Breast epithelium (tissue), 4 donors: Measurements from ENCODE around the gene ERAL1. TPM values are rescaled to one million over a fixed set of nuclear protein-coding genes. Genes with fewer than 3 reads are reported as not detected.

Experiments used
- DNase-seq, 2 donors: peaks; one replicate each; pipeline ENCODE4 v3.0.0-alpha.2; 2019; ENCODE audit warnings: low spot score in 2 of 2
- H3K27ac ChIP-seq, 2 donors: fragments of 200-600 bp; sonication (generic) in 1 of 2; one replicate each; pipeline ENCODE4 v1.5.1; 2016 to 2019; ENCODE audit warnings: mild to moderate bottlenecking in 1 of 2
- H3K27me3 ChIP-seq, 2 donors: fragments of 200-600 bp; sonication (generic) in 1 of 2; one replicate each; pipeline versions ENCODE4 v1.5.1 to v1.6.0; 2017 to 2019; ENCODE audit warnings: control low read depth in 1 of 2, mild to moderate bottlenecking in 1 of 2
- H3K36me3 ChIP-seq: fragments of 200-600 bp; one replicate; pipeline ENCODE4 v1.5.1; 2019
- H3K4me1 ChIP-seq, 2 donors: fragments of 200-600 bp; sonication (generic); one replicate each; pipeline ENCODE4 v1.5.1; 2016 to 2019; ENCODE audit warnings: control low read depth in 1 of 2
- H3K4me3 ChIP-seq, 3 donors: fragments of 200-600 bp; sonication (generic); 1 replicate in 2 of 3; 2 replicates in 1 of 3; pipeline ENCODE4 v1.5.1; 2016 to 2019; ENCODE audit warnings: mild to moderate bottlenecking in 3 of 3, moderate library complexity in 2 of 3
- H3K9me3 ChIP-seq, 2 donors: fragments of 200-600 bp; sonication (generic) in 1 of 2; one replicate each; pipeline ENCODE4 v1.5.1; 2016 to 2019; ENCODE audit warnings: control low read depth in 1 of 2
- CTCF ChIP-seq, 3 donors: fragments of 450-650 bp; IDR thresholded peaks; one replicate each; pipeline ENCODE4 v1.5.1; 2016 to 2017; ENCODE audit warnings: antibody characterized with exemption in 3 of 3, mild to moderate bottlenecking in 3 of 3, moderate library complexity in 3 of 3
- POLR2A ChIP-seq: fragments of 450-650 bp; IDR thresholded peaks from one replicate; pipeline ENCODE4 v1.6.1; 2016; ENCODE audit warnings: antibody characterized with exemption, mild to moderate bottlenecking, moderate library complexity
- POLR2AphosphoS5 ChIP-seq, 3 donors: sonication (generic); formaldehyde crosslinking; IDR thresholded peaks; one replicate each; pipeline ENCODE4 v1.6.1; 2017; ENCODE audit warnings: antibody characterized with exemption in 3 of 3
- intact Hi-C: fragments of 100-400 bp; cut with DNase I; formaldehyde crosslinking; loops from one replicate; pipeline ENCODE4 v1.15.1; 2023; ENCODE audit warnings: low total_unique reads
- total RNA-seq, 3 donors: library from RNA; depleted of rRNA; stranded (reverse); fragments of >200 nt; gene quantifications; one replicate each; pipeline ENCODE4 v1.1.0, GENCODE V29; 2016

ERAL1 gene
- total RNA-seq, 3 donors from 2014 or later: 24.3 to 51.2 (median 26.4) TPM

- no peak overlapping the region for H3K4me3 ChIP-seq
- H3K36me3 ChIP-seq: peaks cover 5% of the 10 kb centered on the region
- DNase-seq: no peak
- TF ChIP-seq CTCF (IDR thresholded peaks at IDR 0.05): no peak
- TF ChIP-seq POLR2A: no peak
- no peak for TF ChIP-seq POLR2AphosphoS5 (IDR thresholded peaks at IDR 0.05)
- H3K27ac ChIP-seq: no peak overlapping the region
- intact Hi-C loops: no loop called here
- H3K9me3 ChIP-seq: no peaks in the 10 kb centered on the region
- H3K4me1 ChIP-seq: no peaks in the 10 kb centered on the region
- H3K27me3 ChIP-seq: no peaks in the 10 kb centered on the region
Measured at GRCh38 chr17:28864991-28865849, 10.4 kb downstream of the ERAL1 start.

DNA sequence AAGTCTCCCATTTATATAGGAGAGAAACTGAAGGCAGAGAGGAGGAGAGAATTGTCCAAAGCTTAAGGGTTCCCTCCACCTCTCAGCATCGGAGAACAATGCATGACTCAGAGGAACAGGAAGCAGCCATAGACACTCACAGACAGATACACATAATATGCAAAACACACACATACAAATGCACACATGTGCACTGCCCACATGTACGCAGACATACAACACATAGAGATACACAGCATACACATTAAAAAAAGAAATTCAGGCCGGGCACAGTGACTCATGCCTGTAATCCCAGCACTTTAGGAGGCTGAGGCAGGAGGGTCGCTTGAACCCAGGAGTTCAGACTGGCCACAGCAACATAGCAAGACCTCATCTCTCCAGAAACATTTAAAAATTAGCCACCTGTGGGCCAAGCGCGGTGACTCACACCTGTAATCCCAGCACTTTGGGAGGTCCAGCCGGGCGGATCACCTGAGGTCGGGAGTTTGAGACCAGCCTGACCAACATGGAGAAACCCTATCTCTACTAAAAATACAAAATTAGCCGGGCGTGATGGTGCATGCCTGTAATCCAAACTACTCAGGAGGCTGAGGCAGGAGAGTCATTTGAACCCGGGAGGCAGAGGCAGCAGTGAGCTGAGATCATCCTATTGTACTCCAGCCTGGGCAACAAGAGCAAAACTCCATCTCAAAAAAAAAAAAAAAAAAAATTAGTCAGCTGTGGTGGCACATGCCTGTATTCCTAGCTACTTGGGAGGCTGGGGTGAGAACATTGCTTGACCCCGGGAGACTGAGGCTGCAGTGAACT, 11.3 kb downstream of the ERAL1 start:
- H3K9me3 ChIP-seq: no peaks in the 10 kb centered on the region
- H3K4me3 ChIP-seq: no peak overlapping the region
- H3K4me1 ChIP-seq: no peaks in the 10 kb centered on the region
- no peaks in the 10 kb centered on the region for H3K27me3 ChIP-seq
- H3K27ac ChIP-seq: no peak overlapping the region
- intact Hi-C loops: no loop called here
- no peak for DNase-seq
- TF ChIP-seq POLR2A (no peak), POLR2AphosphoS5 (IDR thresholded peaks at IDR 0.05) (no peak), CTCF (IDR thresholded peaks at IDR 0.05) (no peak)
- no peaks in the 10 kb centered on the region for H3K36me3 ChIP-seq

DNA sequence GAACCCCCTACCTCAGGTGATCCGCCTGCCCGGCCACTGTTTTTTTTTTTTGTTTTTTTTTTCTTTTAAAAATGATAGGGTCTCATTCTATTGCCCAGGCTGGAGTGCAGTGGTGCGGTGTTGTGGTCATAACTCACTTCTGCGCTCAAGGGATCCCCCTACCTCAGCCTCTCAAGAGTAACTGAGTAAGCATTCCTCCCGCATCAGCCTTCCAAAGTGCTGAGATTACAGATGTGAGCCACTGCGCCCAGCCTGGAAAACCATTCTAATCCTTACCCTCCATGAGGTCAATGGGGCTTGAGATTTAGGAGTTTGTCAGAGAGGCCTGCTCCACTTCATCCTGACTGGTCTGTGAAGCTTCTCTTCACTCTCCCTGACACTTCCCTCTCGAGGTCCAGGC, 12.5 kb downstream of the ERAL1 start:
- H3K27me3 ChIP-seq: no peaks in the 10 kb centered on the region
- no peak overlapping the region for H3K27ac ChIP-seq
- no peak overlapping the region for H3K4me3 ChIP-seq
- H3K36me3 ChIP-seq: no peaks in the 10 kb centered on the region
- TF ChIP-seq CTCF (IDR thresholded peaks at IDR 0.05) (no peak), POLR2A (no peak), POLR2AphosphoS5 (IDR thresholded peaks at IDR 0.05) (no peak)
- intact Hi-C loops: no loop called here
- no peaks in the 10 kb centered on the region for H3K4me1 ChIP-seq
- no peak for DNase-seq
- H3K9me3 ChIP-seq: no peaks in the 10 kb centered on the region

DNA sequence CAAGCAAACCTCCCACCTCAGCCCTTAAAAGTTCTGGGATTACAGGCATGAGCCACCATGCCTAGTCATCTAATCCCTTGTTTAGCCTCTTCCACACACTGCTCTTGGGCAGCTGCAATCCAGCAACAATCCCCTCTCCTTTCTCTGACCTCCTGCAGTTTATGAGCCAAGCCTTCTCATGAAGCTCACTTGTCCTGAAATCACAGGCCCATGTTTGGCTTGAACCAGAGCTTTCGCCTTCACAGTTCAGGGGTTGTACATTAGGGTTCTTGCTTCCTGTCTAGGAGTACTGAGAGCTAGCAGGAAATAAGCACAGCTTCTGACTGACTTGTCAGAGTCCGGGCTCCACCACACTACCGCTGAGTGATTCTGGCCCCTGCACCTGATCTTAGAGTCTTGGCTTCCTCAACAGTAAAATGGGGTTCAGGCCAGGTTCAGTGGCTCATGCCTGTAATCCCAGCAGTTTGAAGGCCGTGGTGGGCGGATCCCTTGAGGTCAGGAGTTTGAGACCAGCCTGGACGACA, 16.3 kb downstream of the ERAL1 start:
- no peak for DNase-seq
- TF ChIP-seq CTCF (IDR thresholded peaks at IDR 0.05): no peak
- no peak for TF ChIP-seq POLR2AphosphoS5 (IDR thresholded peaks at IDR 0.05)
- TF ChIP-seq POLR2A: no peak
- no peak overlapping the region for H3K4me3 ChIP-seq
- no peaks in the 10 kb centered on the region for H3K36me3 ChIP-seq
- H3K27ac ChIP-seq: no peak overlapping the region
- H3K9me3 ChIP-seq: no peaks in the 10 kb centered on the region
- no peaks in the 10 kb centered on the region for H3K27me3 ChIP-seq
- no peaks in the 10 kb centered on the region for H3K4me1 ChIP-seq
- intact Hi-C loops: no loop called here

DNA sequence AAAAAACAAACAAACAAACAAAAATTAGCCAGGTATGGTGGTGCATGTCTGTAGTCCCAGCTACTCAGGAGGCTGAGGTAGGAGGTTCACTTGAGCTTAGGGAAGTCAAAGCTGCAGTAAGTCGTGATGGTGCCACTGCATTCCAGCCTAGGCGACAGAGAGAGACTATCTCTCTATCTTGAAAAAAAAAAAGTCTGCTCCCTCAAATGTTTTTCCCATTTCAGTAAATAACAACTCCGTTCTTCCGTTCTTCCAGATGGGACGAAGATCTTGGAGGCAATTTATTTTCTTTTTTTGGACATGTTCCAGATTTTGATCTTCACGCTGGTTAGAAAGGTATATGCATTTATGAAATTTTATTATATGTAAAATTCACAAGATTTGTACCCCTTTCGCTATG, 19.0 kb downstream of the ERAL1 start:
- intact Hi-C loops: no loop called here
- H3K9me3 ChIP-seq: no peaks in the 10 kb centered on the region
- H3K4me3 ChIP-seq: no peak overlapping the region
- H3K27ac ChIP-seq: no peak overlapping the region
- TF ChIP-seq POLR2A (no peak), POLR2AphosphoS5 (IDR thresholded peaks at IDR 0.05) (no peak)
- H3K27me3 ChIP-seq: no peaks in the 10 kb centered on the region
- no peak for DNase-seq
- H3K4me1 ChIP-seq: no peaks in the 10 kb centered on the region
- H3K36me3 ChIP-seq: no peaks in the 10 kb centered on the region
